ENCODE data around the gene MCEMP1.
"Not testable (repeated sequence)": the region's sequence is repeated elsewhere in the genome, so short reads cannot be mapped to it uniquely, and the experiment has no call there.

MCEMP1 gene

GRCh38 chr19:7637374-7638256, 39.3 kb upstream of the MCEMP1 start:
- H3K9ac ChIP-seq (ENCODE audit: low read length), result peak overlapping the region; percentile 27
- no peaks in the 10 kb centered on the region; the same call in 1 of the 2 replicates for H3K9me3 ChIP-seq (ENCODE audit: control insufficient read depth, insufficient read depth, low read depth, low read length)
- peaks cover 27% of the 10 kb centered on the region for H3K27me3 ChIP-seq (ENCODE audit: control insufficient read depth, insufficient read depth, low read length)
- H3K36me3 ChIP-seq (ENCODE audit: control insufficient read depth, insufficient read depth, low read length), result peaks cover 13% of the 10 kb centered on the region
- H3K27ac ChIP-seq (ENCODE audit: low read depth, low read length), result 0 out of 2 replicates have a peak overlapping the region, but pooled peaks have one; percentile 13
- H3K4me1 ChIP-seq (ENCODE audit: control insufficient read depth, insufficient read depth, low read length), result peaks cover 5% of the 10 kb centered on the region
- H3K4me3 ChIP-seq (ENCODE audit: low read depth, low read length), result peak overlapping the region; percentile 72

DNA sequence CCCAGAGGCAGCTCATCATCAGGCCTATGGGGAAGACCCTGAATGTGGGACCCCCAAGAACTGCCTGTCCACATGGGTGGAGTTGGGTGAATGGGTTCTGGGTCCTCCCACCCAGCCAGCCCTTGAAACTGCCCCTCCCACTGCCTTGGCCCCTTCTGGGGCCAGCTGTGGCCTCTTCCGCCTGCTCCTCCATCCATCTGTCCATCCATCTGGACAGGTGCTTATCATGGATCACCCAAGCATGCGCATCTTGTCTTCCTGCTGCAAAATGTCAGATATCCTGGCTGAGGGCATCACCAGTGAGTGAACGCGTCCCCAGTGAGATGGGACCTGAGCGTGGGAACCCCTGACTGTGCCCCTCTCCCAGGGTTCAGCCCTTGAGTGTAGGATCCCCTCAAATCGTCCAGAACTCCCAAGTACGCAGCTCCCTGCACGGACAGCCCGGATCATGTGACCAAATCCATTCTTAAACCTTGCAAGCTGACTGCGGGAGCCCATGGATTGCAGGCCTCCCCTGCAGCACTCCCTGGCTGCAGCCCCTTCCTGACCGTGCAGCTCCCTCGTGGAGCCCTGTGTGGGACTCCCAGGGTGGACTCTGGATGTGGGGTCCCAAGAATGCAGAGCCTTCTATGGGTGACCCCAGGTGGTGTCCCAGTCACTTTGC, 38.0 kb upstream of the MCEMP1 start:
- Histone ChIP-seq H3K4me3 (ENCODE audit: low read depth, low read length) (no peak overlapping the region), H3K4me1 (ENCODE audit: control insufficient read depth, insufficient read depth, low read length) (peaks cover 5% of the 10 kb centered on the region), H3K9ac (ENCODE audit: low read length) (no peak overlapping the region), H3K9me3 (ENCODE audit: control insufficient read depth, insufficient read depth, low read depth, low read length) (no peaks in the 10 kb centered on the region; the same call in 1 of the 2 replicates), H3K27me3 (ENCODE audit: control insufficient read depth, insufficient read depth, low read length) (peaks cover 22% of the 10 kb centered on the region), H3K36me3 (ENCODE audit: control insufficient read depth, insufficient read depth, low read length) (peaks cover 11% of the 10 kb centered on the region), H3K27ac (ENCODE audit: low read depth, low read length) (no peak overlapping the region)

DNA sequence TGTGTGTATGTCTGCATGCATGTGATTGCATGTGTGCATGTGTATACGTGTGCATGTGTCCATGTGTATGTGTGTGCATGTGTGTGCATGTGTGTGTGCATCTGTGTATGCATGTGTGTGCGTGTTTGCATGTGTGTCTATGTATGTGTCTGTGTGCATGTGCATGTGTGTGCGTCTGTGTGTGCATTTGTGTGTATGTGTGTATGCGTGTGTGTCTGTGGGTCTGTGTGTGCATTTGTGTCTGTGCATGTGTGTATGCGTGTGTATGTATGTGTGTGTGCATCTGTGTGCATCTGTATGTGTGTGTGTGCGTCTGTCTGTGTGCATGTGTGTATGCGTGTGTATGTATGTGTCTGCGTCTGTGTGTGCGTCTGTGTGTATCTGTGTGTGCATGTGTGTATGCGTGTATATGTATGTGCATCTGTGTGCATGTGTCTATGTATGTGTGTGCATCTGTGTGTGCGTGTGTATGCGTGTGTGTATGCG, 37.0 kb upstream of the MCEMP1 start:
- Histone ChIP-seq H3K4me3 (ENCODE audit: low read depth, low read length) (no peak overlapping the region), H3K27me3 (ENCODE audit: control insufficient read depth, insufficient read depth, low read length) (peaks cover 18% of the 10 kb centered on the region), H3K27ac (ENCODE audit: low read depth, low read length) (no peak overlapping the region), H3K4me1 (ENCODE audit: control insufficient read depth, insufficient read depth, low read length) (peaks cover 5% of the 10 kb centered on the region), H3K9ac (ENCODE audit: low read length) (no peak overlapping the region), H3K9me3 (ENCODE audit: control insufficient read depth, insufficient read depth, low read depth, low read length) (no peaks in the 10 kb centered on the region; the same call in 1 of the 2 replicates), H3K36me3 (ENCODE audit: control insufficient read depth, insufficient read depth, low read length) (peaks cover 17% of the 10 kb centered on the region)

DNA sequence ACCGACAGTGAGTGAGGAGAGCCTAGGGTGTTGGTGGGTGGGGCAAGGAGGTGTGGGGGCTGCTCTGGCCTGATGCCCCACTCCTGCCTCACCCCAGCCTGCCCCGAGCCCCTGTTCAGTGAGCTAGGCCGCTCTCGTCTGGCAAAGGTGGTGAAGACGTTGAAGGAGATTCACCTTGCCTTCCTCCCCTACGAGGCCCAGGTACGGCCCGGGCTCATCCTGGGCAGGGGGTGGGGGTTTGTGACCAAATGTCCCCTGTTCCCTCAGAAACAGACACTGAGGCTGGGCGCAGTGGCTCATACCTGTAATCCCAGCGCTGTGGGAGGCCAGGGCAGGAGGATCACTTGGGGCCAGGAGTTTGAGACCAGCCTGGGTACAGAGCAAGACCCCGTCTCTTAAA, 36.1 kb upstream of the MCEMP1 start:
- Histone ChIP-seq H3K27ac (ENCODE audit: low read depth, low read length) (no peak overlapping the region), H3K27me3 (ENCODE audit: control insufficient read depth, insufficient read depth, low read length) (peaks cover 9% of the 10 kb centered on the region), H3K4me3 (ENCODE audit: low read depth, low read length) (no peak overlapping the region), H3K9ac (ENCODE audit: low read length) (no peak overlapping the region), H3K36me3 (ENCODE audit: control insufficient read depth, insufficient read depth, low read length) (peaks cover 17% of the 10 kb centered on the region), H3K4me1 (ENCODE audit: control insufficient read depth, insufficient read depth, low read length) (peaks cover 5% of the 10 kb centered on the region), H3K9me3 (ENCODE audit: control insufficient read depth, insufficient read depth, low read depth, low read length) (no peaks in the 10 kb centered on the region; the same call in 1 of the 2 replicates)

GRCh38 chr19:7641290-7642276, 35.3 kb upstream of the MCEMP1 start:
- Histone ChIP-seq H3K9me3 (ENCODE audit: control insufficient read depth, insufficient read depth, low read depth, low read length) (no peaks in the 10 kb centered on the region; the same call in 1 of the 2 replicates), H3K27ac (ENCODE audit: low read depth, low read length) (no peak overlapping the region), H3K36me3 (ENCODE audit: control insufficient read depth, insufficient read depth, low read length) (peaks cover 21% of the 10 kb centered on the region), H3K9ac (ENCODE audit: low read length) (no peak overlapping the region), H3K27me3 (ENCODE audit: control insufficient read depth, insufficient read depth, low read length) (peaks cover 2% of the 10 kb centered on the region), H3K4me3 (ENCODE audit: low read depth, low read length) (no peak overlapping the region), H3K4me1 (ENCODE audit: control insufficient read depth, insufficient read depth, low read length) (peaks cover 1% of the 10 kb centered on the region)

DNA sequence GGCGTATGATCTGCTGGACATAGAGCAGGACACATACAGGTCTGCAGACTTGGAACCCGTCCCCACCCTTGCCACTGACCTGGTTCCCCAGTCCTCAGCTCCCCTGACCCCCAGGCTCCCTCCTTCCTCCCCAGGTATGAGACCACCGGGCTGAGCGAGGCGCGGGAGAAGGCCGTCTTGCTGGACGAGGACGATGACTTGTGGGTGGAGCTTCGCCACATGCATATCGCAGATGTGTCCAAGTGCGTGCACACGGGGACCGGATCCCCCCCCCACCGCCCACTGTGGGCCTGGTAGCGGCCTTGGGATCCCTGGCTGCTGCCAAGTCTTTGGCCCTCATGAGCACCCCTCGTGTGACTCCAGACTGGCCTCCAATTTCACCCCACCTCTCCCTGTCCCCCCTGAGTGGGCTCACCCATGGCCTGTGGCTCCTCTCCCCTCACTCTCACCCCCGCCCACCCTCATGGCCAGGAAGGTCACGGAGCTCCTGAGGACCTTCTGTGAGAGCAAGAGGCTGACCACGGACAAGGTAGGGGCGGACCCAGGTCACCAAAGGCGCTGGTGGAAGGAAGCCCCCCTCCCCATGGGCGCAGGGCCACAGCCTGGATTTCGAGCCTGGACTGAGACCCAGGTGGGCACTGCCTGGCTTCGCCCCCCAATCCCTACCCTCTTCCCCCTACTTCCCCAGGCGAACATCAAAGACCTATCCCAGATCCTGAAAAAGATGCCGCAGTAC, 34.4 kb upstream of the MCEMP1 start:
- H3K4me1 ChIP-seq (ENCODE audit: control insufficient read depth, insufficient read depth, low read length), result no peaks in the 10 kb centered on the region; the same call in 1 of the 2 replicates
- H3K9me3 ChIP-seq (ENCODE audit: control insufficient read depth, insufficient read depth, low read depth, low read length), result no peaks in the 10 kb centered on the region; the same call in 1 of the 2 replicates
- no peaks in the 10 kb centered on the region for H3K27me3 ChIP-seq (ENCODE audit: control insufficient read depth, insufficient read depth, low read length)
- H3K27ac ChIP-seq (ENCODE audit: low read depth, low read length), result no peak overlapping the region
- H3K36me3 ChIP-seq (ENCODE audit: control insufficient read depth, insufficient read depth, low read length), result peaks cover 24% of the 10 kb centered on the region
- H3K9ac ChIP-seq (ENCODE audit: low read length), result no peak overlapping the region
- H3K4me3 ChIP-seq (ENCODE audit: low read depth, low read length), result no peak overlapping the region

GRCh38 chr19:7643031-7643415, 33.9 kb upstream of the MCEMP1 start:
- H3K9ac ChIP-seq (ENCODE audit: low read length), result no peak overlapping the region
- no peaks in the 10 kb centered on the region for H3K27me3 ChIP-seq (ENCODE audit: control insufficient read depth, insufficient read depth, low read length)
- H3K4me3 ChIP-seq (ENCODE audit: low read depth, low read length), result no peak overlapping the region
- H3K27ac ChIP-seq (ENCODE audit: low read depth, low read length), result no peak overlapping the region
- peaks cover 24% of the 10 kb centered on the region for H3K36me3 ChIP-seq (ENCODE audit: control insufficient read depth, insufficient read depth, low read length)
- H3K9me3 ChIP-seq (ENCODE audit: control insufficient read depth, insufficient read depth, low read depth, low read length), result no peaks in the 10 kb centered on the region; the same call in 1 of the 2 replicates
- H3K4me1 ChIP-seq (ENCODE audit: control insufficient read depth, insufficient read depth, low read length), result no peaks in the 10 kb centered on the region

DNA sequence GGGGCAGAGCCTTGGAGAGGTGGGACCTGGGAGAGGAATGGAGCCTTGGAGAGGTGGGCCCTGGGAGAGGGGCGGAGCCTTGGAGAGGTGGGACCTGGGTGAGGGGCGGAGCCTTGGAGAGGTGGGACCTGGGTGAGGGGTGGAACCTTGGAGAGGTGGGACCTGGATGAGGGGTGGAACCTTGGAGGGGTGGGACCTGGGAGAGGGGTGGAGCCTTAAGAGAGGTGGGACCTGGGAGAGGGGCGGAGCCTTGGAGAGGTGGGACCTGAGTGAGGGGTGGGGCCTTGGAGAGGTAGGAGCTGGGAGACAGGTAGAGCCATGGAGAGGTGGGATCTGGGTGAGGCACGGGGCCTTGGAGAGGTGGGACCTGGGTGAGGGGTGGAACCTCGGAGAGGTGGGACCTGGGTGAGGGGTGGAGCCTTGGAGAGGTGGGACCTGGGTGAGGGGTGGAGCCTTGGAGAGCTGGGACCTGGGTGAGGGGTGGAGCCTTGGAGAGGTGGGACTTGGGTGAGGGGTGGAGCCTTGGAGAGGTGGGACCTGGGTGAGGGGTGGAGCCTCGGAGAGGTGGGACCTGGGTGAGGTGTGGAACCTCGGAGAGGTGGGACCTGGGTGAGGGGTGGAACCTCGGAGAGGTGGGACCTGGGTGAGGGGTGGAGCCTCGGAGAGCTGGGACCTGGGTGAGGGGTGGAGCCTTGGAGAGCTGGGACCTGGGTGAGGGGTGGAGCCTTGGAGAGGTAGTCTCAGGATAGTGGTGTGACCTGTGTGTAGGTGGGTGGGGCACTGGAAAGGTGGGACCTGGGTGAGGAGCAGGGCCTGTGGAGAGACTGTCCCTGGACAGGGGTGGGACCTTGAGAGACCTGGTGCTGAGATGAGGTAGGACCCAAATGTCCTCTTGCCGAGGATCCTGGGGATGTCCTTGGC, 33.0 kb upstream of the MCEMP1 start:
- not testable (repeated sequence) for H3K27ac ChIP-seq (ENCODE audit: low read depth, low read length); H3K9me3 ChIP-seq (ENCODE audit: control insufficient read depth, insufficient read depth, low read depth, low read length); H3K4me1 ChIP-seq (ENCODE audit: control insufficient read depth, insufficient read depth, low read length); H3K9ac ChIP-seq (ENCODE audit: low read length); H3K27me3 ChIP-seq (ENCODE audit: control insufficient read depth, insufficient read depth, low read length); H3K4me3 ChIP-seq (ENCODE audit: low read depth, low read length)
- H3K36me3 ChIP-seq (ENCODE audit: control insufficient read depth, insufficient read depth, low read length), result peaks cover 24% of the 10 kb centered on the region

- Histone ChIP-seq H3K9ac (ENCODE audit: low read length) (no peak overlapping the region), H3K9me3 (ENCODE audit: control insufficient read depth, insufficient read depth, low read depth, low read length) (no peaks in the 10 kb centered on the region; the same call in 1 of the 2 replicates), H3K27me3 (ENCODE audit: control insufficient read depth, insufficient read depth, low read length) (no peaks in the 10 kb centered on the region), H3K27ac (ENCODE audit: low read depth, low read length) (no peak overlapping the region), H3K4me1 (ENCODE audit: control insufficient read depth, insufficient read depth, low read length) (no peaks in the 10 kb centered on the region), H3K4me3 (ENCODE audit: low read depth, low read length) (no peak overlapping the region), H3K36me3 (ENCODE audit: control insufficient read depth, insufficient read depth, low read length) (peaks cover 24% of the 10 kb centered on the region)
Measured at GRCh38 chr19:7644550-7644877, 32.4 kb upstream of the MCEMP1 start.

Measured in HUES6 (cell line).